Activated naive CD4-positive, alpha-beta T cell treated with anti-CD3 and anti-CD28 coated beads for 36 hours (primary cell): ENCODE measurements around the gene P2RX7. TPM values are rescaled to one million over a fixed set of nuclear protein-coding genes. Genes with fewer than 3 reads are reported as not detected.
"Not testable (repeated sequence)": the region's sequence is repeated elsewhere in the genome, so short reads cannot be mapped to it uniquely, and the experiment has no call there.

Source experiments
- CTCF ChIA-PET: fragments of 350-600 bp; sonication (Branson Sonifier 250); formaldehyde crosslinking; loops from one replicate; lab custom pipeline; 2021; ENCODE audit warnings: antibody characterized with exemption; lab: Charles Lee
- DNase-seq: peaks from one replicate; pipeline ENCODE4 v3.0.0-alpha.2; 2020
- H3K27ac Mint-ChIP-seq: one replicate; pipeline ENCODE4 v1.8.0; 2021; ENCODE audit warnings: mild to moderate bottlenecking, mixed read lengths
- H3K27me3 Mint-ChIP-seq: one replicate; pipeline ENCODE4 v1.8.0; 2021; ENCODE audit warnings: low read depth, mixed read lengths
- H3K36me3 Mint-ChIP-seq: one replicate; pipeline ENCODE4 v1.8.0; 2021; ENCODE audit warnings: low read depth, mixed read lengths
- H3K4me1 Mint-ChIP-seq: one replicate; pipeline ENCODE4 v1.8.0; 2021; ENCODE audit warnings: low read depth, mixed read lengths
- H3K4me3 Mint-ChIP-seq: one replicate; pipeline ENCODE4 v1.8.0; 2021; ENCODE audit warnings: mild to moderate bottlenecking, moderate library complexity, mixed read lengths
- H3K9me3 Mint-ChIP-seq: one replicate; pipeline ENCODE4 v1.8.0; 2021; ENCODE audit warnings: mixed read lengths
- intact Hi-C: fragments of 100-400 bp; cut with micrococcal nuclease; formaldehyde crosslinking; loops from one replicate; pipeline ENCODE4 v1.15.1; 2023
- total RNA-seq, 2 experiments: library from RNA; stranded (reverse); gene quantifications; one replicate each; pipeline ENCODE4 v1.2.3, GENCODE V29; 2021

The P2RX7 gene
- total RNA-seq, 2 experiments from 2014 or later: 6.3 to 6.6 TPM

DNA sequence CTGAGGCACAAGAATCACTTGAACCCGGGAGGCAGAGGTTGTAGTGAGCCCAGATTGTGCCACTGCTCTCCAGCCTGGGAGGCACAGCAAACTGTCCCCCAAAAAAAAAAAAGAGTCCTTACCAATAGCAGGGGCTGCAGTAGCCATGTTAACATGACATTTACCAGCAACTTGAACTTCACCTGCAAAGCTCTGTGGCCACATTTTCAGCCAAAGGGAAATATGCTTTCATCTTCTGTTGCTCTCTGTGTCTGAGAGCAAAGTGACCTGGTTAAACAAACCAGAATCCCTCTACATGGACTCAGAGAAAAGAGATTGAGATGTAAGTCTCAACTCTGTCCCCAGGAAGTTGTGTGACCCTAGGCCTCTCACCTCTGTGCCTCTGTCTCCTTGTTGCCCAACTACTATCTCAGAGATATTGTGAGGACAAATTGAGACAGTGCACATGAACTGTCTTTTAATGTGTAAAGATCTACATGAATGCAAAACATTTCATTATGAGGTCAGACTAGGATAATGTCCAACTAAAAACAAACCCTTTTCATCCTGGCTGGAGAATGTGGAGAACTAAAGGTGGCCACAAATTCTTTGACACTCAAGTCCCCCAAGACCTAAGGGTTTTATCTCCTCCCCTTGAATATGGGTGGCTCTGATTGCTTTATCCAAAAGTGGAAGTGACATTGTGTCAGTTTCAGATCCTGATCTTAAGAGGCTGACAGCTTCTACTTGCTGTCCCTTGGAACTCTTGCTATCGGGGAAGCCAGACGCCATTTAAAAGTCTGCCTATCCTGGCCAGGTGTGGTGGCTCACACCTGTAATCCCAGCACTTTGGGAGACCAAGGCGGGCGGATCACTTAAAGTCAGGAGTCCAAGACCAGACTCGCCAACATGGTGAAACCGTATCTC, 52.6 kb downstream of the P2RX7 start:
- intact Hi-C loops: no loop called here
- H3K4me1 Mint-ChIP-seq: peaks cover 4% of the 10 kb centered on the region
- H3K27me3 Mint-ChIP-seq: no peaks in the 10 kb centered on the region
- CTCF ChIA-PET: interaction anchor here (0.6 to 1.2 kb wide), 3 partner anchors 45 to 125 kb away, joined by 3 to 5 read pairs (median 3); no protein-coding TSS in a partner anchor
- no peak overlapping the region for H3K4me3 Mint-ChIP-seq
- H3K36me3 Mint-ChIP-seq: peaks cover 7% of the 10 kb centered on the region
- no peak overlapping the region for H3K27ac Mint-ChIP-seq
- DNase-seq: no peak
- peaks cover 3% of the 10 kb centered on the region for H3K9me3 Mint-ChIP-seq

- CTCF ChIA-PET: interaction anchor here (0.6 kb wide), 1 partner anchor 287 kb away, joined by 3 read pairs; no protein-coding TSS in a partner anchor
- no peak overlapping the region for H3K27ac Mint-ChIP-seq
- H3K4me1 Mint-ChIP-seq: peaks cover 11% of the 10 kb centered on the region
- H3K36me3 Mint-ChIP-seq: peaks cover 3% of the 10 kb centered on the region
- no peak overlapping the region for H3K4me3 Mint-ChIP-seq
- intact Hi-C loops: no loop called here
- peaks cover 3% of the 10 kb centered on the region for H3K9me3 Mint-ChIP-seq
- no peaks in the 10 kb centered on the region for H3K27me3 Mint-ChIP-seq
- DNase-seq: no peak
Observed at GRCh38 chr12:121186826-121187225, 54.1 kb downstream of the P2RX7 start.

GRCh38 chr12:121187501-121187900, 54.8 kb downstream of the P2RX7 start:
- no peak overlapping the region for H3K27ac Mint-ChIP-seq
- intact Hi-C loops: no loop called here
- H3K4me1 Mint-ChIP-seq: peaks cover 7% of the 10 kb centered on the region
- no peak for DNase-seq
- H3K27me3 Mint-ChIP-seq: no peaks in the 10 kb centered on the region
- H3K4me3 Mint-ChIP-seq: no peak overlapping the region
- H3K9me3 Mint-ChIP-seq: no peaks in the 10 kb centered on the region
- CTCF ChIA-PET: interaction anchor here (0.5 kb wide), 1 partner anchor 8 kb away, joined by 3 read pairs; no protein-coding TSS in a partner anchor
- H3K36me3 Mint-ChIP-seq: no peaks in the 10 kb centered on the region

GRCh38 chr12:121188227-121188626, 55.6 kb downstream of the P2RX7 start:
- Mint-ChIP-seq H3K4me1 (peaks cover 7% of the 10 kb centered on the region), H3K36me3 (no peaks in the 10 kb centered on the region), H3K9me3 (no peaks in the 10 kb centered on the region), H3K27ac (no peak overlapping the region), H3K27me3 (no peaks in the 10 kb centered on the region), H3K4me3 (no peak overlapping the region)
- intact Hi-C loops: no loop called here
- no peak for DNase-seq
- CTCF ChIA-PET: interaction anchor here (0.5 kb wide), 1 partner anchor 9 kb away, joined by 3 read pairs; no protein-coding TSS in a partner anchor

DNA sequence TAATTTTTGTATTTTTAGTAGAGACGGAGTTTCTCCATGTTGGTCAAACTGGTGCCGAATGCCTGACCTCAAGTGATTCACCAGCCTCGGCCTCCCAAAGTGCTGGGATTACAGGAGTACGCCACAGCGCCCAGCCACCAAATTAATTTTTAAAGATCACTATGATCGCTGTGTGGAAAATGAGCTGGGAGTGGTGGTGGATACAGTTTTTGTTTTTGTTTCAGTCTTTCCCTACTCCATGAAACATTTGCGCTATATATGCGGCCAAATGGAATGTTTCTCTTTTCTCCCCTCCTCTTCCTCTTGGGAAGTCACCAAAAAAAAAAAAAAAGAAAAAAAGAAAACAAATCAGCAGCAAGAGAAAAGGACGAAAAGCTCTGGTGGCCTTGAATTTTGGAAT, 56.5 kb downstream of the P2RX7 start:
- Mint-ChIP-seq H3K4me1 (peaks cover 7% of the 10 kb centered on the region), H3K27ac (no peak overlapping the region), H3K4me3 (no peak overlapping the region), H3K27me3 (no peaks in the 10 kb centered on the region), H3K9me3 (no peaks in the 10 kb centered on the region), H3K36me3 (no peaks in the 10 kb centered on the region)
- intact Hi-C loops: no loop called here
- no peak for DNase-seq
- CTCF ChIA-PET: interaction anchor here (0.6 kb wide), 1 partner anchor 1742 kb away, joined by 3 read pairs; no protein-coding TSS in a partner anchor

DNA sequence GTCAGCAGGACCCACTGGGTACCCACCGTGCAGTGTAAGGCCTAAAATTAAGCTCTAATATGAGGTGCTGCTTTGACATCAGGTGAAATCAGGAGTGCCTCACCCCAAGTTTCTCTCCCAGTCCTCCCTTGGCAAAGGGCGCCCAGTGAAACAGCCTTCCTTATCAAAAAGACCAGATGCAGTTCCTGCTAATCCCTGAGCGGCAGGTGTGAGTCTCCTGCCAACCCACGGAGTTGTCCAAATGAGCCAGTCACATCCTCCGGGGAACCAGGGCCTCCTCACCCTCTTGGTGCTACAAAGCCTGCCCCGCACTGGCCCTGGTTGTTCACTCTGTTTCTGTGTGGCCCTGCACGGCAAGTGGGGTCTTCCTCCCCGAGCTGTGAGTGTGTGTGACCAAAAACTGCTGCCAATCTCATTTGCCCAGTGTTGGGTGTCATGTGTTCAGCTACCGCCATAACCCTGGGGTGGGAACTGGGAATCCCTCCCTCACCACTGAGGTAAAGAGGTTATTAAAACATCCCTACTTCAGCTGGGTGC, 57.0 kb downstream of the P2RX7 start:
- no peak overlapping the region for H3K4me3 Mint-ChIP-seq
- H3K4me1 Mint-ChIP-seq: peaks cover 7% of the 10 kb centered on the region
- intact Hi-C loops: no loop called here
- no peaks in the 10 kb centered on the region for H3K9me3 Mint-ChIP-seq
- no peak overlapping the region for H3K27ac Mint-ChIP-seq
- CTCF ChIA-PET: interaction anchor here (0.6 kb wide), 1 partner anchor 1743 kb away, joined by 3 read pairs; no protein-coding TSS in a partner anchor
- no peaks in the 10 kb centered on the region for H3K36me3 Mint-ChIP-seq
- DNase-seq: no peak
- no peaks in the 10 kb centered on the region for H3K27me3 Mint-ChIP-seq

- intact Hi-C loops: no loop called here
- CTCF ChIA-PET: no interaction called here
- no peak overlapping the region for H3K4me3 Mint-ChIP-seq
- no peak overlapping the region for H3K27ac Mint-ChIP-seq
- H3K27me3 Mint-ChIP-seq: no peaks in the 10 kb centered on the region
- H3K36me3 Mint-ChIP-seq: no peaks in the 10 kb centered on the region
- peaks cover 7% of the 10 kb centered on the region for H3K4me1 Mint-ChIP-seq
- no peak for DNase-seq
- no peaks in the 10 kb centered on the region for H3K9me3 Mint-ChIP-seq
Observed at GRCh38 chr12:121190523-121191031, 57.9 kb downstream of the P2RX7 start.

DNA sequence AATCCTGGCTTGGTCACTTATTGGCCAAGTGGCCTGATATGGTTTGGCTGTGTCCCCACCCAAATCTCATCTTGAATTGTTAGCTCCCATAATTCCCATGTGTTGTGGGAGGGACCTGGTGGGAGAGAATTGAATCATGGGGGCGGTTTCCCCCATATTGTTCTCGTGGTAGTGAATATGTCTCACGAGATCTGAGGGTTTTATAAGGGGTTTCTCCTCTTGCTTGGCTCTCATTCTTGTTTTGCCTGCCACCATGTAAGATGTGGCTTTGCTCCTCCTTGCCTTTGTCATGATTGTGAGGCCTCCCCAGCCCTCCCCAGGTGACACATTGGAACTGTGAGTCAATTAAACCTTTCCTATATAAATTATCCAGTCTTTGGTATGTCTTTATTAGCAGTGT, 58.5 kb downstream of the P2RX7 start:
- CTCF ChIA-PET: interaction anchor here (1.2 kb wide), 1 partner anchor 9 kb away, joined by 3 read pairs; no protein-coding TSS in a partner anchor
- Mint-ChIP-seq H3K4me3 (no peak overlapping the region), H3K27me3 (no peaks in the 10 kb centered on the region), H3K4me1 (peaks cover 7% of the 10 kb centered on the region), H3K9me3 (no peaks in the 10 kb centered on the region), H3K27ac (no peak overlapping the region), H3K36me3 (no peaks in the 10 kb centered on the region)
- DNase-seq: no peak
- intact Hi-C loops: no loop called here

DNA sequence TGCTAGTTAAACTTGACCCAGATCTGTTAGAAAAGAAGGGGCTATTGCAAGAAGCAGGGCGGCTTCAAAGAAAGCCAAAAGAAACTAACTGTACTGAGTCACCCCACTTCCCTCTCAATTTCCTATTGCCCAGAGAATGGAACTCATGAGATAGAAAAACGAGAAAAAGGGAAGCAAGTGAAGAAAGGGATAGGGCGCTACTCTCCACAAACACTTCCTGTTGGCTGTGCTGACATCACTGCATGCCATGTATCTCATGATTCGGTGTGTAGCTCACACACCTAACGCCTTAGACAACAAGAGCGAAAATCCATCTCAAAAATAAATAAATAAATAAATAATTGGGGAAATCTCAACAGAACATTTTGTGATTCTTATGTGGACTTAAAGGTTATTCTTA, 64.2 kb downstream of the P2RX7 start:
- intact Hi-C loops: no loop called here
- CTCF ChIA-PET: interaction anchor here (1.1 kb wide), 1 partner anchor 65 kb away, joined by 3 read pairs; the partner anchor contains the start of gene P2RX7
- Mint-ChIP-seq H3K9me3 (no peaks in the 10 kb centered on the region), H3K36me3 (no peaks in the 10 kb centered on the region), H3K4me3 (no peak overlapping the region), H3K4me1 (peaks cover 13% of the 10 kb centered on the region), H3K27me3 (no peaks in the 10 kb centered on the region), H3K27ac (no peak overlapping the region)
- DNase-seq: no peak

DNA sequence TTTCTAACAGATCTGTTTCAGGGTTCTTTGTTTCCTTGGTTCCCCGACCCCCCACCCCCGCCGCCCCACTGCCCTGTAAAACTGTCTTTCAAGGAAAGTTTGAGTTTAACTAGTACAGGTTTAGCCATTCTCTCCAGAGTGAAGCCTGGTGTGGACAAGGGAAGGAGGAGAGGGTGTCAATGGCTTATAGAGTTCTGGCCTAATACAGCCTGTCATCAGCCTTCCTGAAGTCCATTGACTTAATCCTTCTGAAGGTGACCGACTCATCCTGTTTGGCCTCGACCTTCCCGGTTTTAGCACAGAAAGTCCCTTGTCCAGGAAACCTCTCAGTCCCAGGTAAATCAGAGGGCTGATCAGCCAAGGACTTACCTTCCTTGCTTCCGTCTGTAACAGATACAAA, 66.3 kb downstream of the P2RX7 start:
- H3K27me3 Mint-ChIP-seq: no peaks in the 10 kb centered on the region
- no peak for DNase-seq
- H3K27ac Mint-ChIP-seq: no peak overlapping the region
- H3K4me3 Mint-ChIP-seq: no peak overlapping the region
- CTCF ChIA-PET: no interaction called here
- intact Hi-C loops: no loop called here
- H3K36me3 Mint-ChIP-seq: no peaks in the 10 kb centered on the region
- H3K9me3 Mint-ChIP-seq: no peaks in the 10 kb centered on the region
- peaks cover 13% of the 10 kb centered on the region for H3K4me1 Mint-ChIP-seq

- CTCF ChIA-PET, H3K4me3 Mint-ChIP-seq, intact Hi-C loops, H3K27ac Mint-ChIP-seq, DNase-seq, H3K9me3 Mint-ChIP-seq, H3K36me3 Mint-ChIP-seq, H3K27me3 Mint-ChIP-seq: not testable (repeated sequence)
- peaks cover 13% of the 10 kb centered on the region for H3K4me1 Mint-ChIP-seq
Observed at GRCh38 chr12:121201140-121201539, 68.5 kb downstream of the P2RX7 start.
